H1 (cell line): ENCODE measurements around the gene FOXL3.

Experiments
- CREB1 ChIP-seq: IDR thresholded peaks from 2 replicates; pipeline ENCODE4 v1.6.1; 2012; ENCODE audit warnings: inconsistent platforms
- CTCF ChIP-seq, 3 experiments: IDR thresholded peaks; 1 replicate in 2 of 3; 2 replicates in 1 of 3; pipeline versions ENCODE4 v1.5.1 to v1.6.1; 2011; ENCODE audit warnings: low read length in 3 of 3, mild to moderate bottlenecking in 3 of 3, inconsistent platforms in 2 of 3, low read depth in 1 of 3, moderate library complexity in 1 of 3; ENCODE audit not compliant: insufficient read depth in 1 of 3; ENCODE audit errors: control extremely low read depth in 1 of 3
- EZH2 ChIP-seq: fragments of 200-600 bp; sonication (generic); IDR thresholded peaks from 2 replicates; pipeline ENCODE4 v1.7.1; 2012; ENCODE audit warnings: low read depth, mild to moderate bottlenecking, moderate library complexity, low read length, inconsistent platforms; ENCODE audit not compliant: severe bottlenecking
- HDAC6 ChIP-seq: IDR thresholded peaks from one replicate; pipeline ENCODE4 v1.7.1; 2012; ENCODE audit warnings: low read depth, mild to moderate bottlenecking, inconsistent platforms, low read length, moderate library complexity
- POLR2A ChIP-seq, 2 experiments: IDR thresholded peaks; 1 replicate in 1 of 2; 2 replicates in 1 of 2; pipeline ENCODE4 v1.6.1; 2011; ENCODE audit warnings: low read depth in 2 of 2, low read length in 2 of 2, mild to moderate bottlenecking in 2 of 2; ENCODE audit errors: control extremely low read depth in 1 of 2
- RBBP5 ChIP-seq: IDR thresholded peaks from 2 replicates; pipeline ENCODE4 v1.7.1; 2012; ENCODE audit warnings: low read depth, mild to moderate bottlenecking, inconsistent platforms, low read length, moderate library complexity, borderline replicate concordance

GRCh38 chr7:285731-286130 lies 4.2 kb upstream of the FOXL3 start:
- no peak for TF ChIP-seq POLR2A (IDR thresholded peaks at IDR 0.05; ENCODE audit: control extremely low read depth in 1 of 2, low read depth in 2 of 2, low read length in 2 of 2)
- TF ChIP-seq CTCF (IDR thresholded peaks at IDR 0.05; ENCODE audit: control extremely low read depth in 1 of 3, insufficient read depth in 1 of 3, low read depth in 1 of 3, low read length in 3 of 3), result no peak
- TF ChIP-seq CREB1, result no peak
- no peak for TF ChIP-seq HDAC6
- TF ChIP-seq EZH2, result no peak
- TF ChIP-seq RBBP5, result no peak
